ENCODE measurements around the gene SGF29. TPM values are rescaled to one million over a fixed set of nuclear protein-coding genes. Genes with fewer than 3 reads are reported as not detected.
"Not testable (repeated sequence)": the region's sequence is repeated elsewhere in the genome, so short reads cannot be mapped to it uniquely, and the experiment has no call there.

SGF29 gene
- polyA plus RNA-seq, 2 of the 4 experiments (the other 2 are of a cell fraction): 3.3 to 19.3 TPM

DNA sequence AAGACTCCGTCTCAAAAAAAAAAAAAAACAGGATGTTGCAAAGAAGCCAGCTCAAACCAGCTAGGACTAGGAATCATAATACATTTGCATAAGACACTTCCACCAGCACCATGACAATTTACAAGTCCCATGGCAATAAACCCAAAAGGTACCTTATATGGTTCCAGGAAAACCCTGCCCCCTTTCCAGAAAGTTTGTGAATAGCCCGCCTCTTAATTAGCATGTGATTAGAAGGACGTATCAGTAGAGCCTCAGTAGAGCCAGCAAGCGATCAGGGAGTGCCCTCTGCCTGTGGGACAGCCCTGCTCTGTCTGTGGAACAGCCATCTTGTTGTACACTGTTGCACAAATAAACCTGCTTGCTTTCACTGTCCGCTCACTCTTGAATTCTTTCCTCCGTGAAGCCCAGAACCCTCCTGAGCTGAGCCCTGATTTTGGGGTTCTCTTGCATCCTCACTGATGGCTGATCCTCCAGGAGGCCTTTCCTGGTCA, 29.0 kb upstream of the SGF29 start:
- POLR2A ChIA-PET: no interaction called here
- Histone ChIP-seq H3K4me2 (no peak overlapping the region), H3K4me1 (peaks cover 18% of the 10 kb centered on the region; the same call in 2 of the 3 replicates), H3K4me3 (no peak overlapping the region), H3K9me3 (no peaks in the 10 kb centered on the region), H3K27ac (no peak overlapping the region)
- ATAC-seq: peak; percentile 47 to 60; a peak in 3 of 6 replicates
- TF ChIP-seq POLR2A (IDR thresholded peaks at IDR 0.05; ENCODE audit: low read length) (no peak), CEBPB (IDR thresholded peaks at IDR 0.05) (no peak), ESRRA (IDR thresholded peaks at IDR 0.05; ENCODE audit: borderline replicate concordance, low read length) (no peak), RFX5 (IDR thresholded peaks at IDR 0.05) (no peak), HEYL (CRISPR knock-in tag; IDR thresholded peaks at IDR 0.05) (no peak), HOXB5 (CRISPR knock-in tag; IDR thresholded peaks at IDR 0.05) (no peak), EP300 (IDR thresholded peaks at IDR 0.05) (no peak)
- TF ChIP-seq, protein P1, sequence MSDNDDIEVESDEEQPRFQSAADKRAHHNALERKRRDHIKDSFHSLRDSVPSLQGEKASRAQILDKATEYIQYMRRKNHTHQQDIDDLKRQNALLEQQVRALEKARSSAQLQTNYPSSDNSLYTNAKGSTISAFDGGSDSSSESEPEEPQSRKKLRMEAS (IDR thresholded peaks at IDR 0.05): no peak
- TF ChIP-seq, protein P2, sequence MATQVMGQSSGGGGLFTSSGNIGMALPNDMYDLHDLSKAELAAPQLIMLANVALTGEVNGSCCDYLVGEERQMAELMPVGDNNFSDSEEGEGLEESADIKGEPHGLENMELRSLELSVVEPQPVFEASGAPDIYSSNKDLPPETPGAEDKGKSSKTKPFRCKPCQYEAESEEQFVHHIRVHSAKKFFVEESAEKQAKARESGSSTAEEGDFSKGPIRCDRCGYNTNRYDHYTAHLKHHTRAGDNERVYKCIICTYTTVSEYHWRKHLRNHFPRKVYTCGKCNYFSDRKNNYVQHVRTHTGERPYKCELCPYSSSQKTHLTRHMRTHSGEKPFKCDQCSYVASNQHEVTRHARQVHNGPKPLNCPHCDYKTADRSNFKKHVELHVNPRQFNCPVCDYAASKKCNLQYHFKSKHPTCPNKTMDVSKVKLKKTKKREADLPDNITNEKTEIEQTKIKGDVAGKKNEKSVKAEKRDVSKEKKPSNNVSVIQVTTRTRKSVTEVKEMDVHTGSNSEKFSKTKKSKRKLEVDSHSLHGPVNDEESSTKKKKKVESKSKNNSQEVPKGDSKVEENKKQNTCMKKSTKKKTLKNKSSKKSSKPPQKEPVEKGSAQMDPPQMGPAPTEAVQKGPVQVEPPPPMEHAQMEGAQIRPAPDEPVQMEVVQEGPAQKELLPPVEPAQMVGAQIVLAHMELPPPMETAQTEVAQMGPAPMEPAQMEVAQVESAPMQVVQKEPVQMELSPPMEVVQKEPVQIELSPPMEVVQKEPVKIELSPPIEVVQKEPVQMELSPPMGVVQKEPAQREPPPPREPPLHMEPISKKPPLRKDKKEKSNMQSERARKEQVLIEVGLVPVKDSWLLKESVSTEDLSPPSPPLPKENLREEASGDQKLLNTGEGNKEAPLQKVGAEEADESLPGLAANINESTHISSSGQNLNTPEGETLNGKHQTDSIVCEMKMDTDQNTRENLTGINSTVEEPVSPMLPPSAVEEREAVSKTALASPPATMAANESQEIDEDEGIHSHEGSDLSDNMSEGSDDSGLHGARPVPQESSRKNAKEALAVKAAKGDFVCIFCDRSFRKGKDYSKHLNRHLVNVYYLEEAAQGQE (IDR thresholded peaks at IDR 0.05): no peak
- no peak for FAIRE-seq
- CTCF ChIA-PET: interaction anchor here (1.6 kb wide), 1 partner anchor 10 kb away, joined by 4 read pairs; no protein-coding TSS in a partner anchor
- 84% methylated on average over 6 of the region's 6 CpGs for WGBS (ENCODE audit: missing lambda C conversion rate)
- DNase-seq (ENCODE audit: low read depth in 1 of 2, low spot score in 1 of 2): no peak

DNA sequence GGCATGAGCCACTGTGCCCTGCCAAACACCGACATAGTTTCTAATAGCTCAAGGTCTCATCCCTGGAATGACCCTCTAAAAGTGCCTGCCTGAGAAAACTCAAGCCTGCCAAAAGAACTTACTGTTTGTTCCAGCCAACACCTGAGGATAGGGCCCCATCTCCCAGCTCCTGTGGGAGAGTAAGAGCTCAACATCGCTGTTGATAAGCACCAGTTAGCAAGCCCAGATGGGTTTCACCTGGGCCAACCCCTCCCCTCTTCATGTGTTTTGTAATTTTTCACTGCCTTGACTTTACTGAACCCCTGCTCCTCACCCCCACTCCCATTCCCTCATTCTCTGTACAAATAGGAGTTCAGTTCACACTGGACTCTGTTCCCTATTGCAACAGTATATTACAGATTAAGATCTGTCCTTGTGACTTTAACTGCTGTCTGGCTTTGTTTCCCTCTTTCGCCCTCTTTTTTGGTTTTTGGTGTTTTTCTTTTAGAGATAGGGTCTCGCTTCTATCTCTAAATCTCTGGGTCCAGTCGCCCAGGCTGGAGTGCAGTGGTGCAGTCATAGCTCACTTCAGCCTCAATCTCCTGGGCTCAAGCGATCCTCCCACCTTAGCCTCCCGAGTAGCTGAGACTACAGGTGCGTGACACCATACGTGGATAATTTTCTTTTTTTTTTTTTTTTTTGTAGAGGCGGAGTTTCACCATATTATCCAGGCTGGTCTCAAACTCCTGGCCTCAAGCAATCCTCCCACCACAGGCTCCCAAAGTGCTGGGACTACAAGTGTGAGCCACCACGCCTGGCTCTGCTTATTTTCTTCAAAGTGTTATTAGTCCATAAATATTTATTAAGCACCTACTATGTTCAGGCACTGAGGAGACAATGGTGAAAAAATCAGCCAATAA, 27.3 kb upstream of the SGF29 start:
- ATAC-seq (peak in 1 of 2 experiments; percentile 20; a peak in 2 of 6 replicates), DNase-seq (ENCODE audit: low read depth in 1 of 2, low spot score in 1 of 2) (no peak), FAIRE-seq (no peak)
- ChIA-PET CTCF (interaction anchor here (1.0 to 1.3 kb wide), 3 partner anchors 8 to 93 kb away, joined by 3 to 4 read pairs (median 3); no protein-coding TSS in a partner anchor), POLR2A (no interaction called here)
- H3K27ac ChIP-seq: no peak overlapping the region; a peak in 1 of 6 replicates
- no peak overlapping the region for H3K4me3 ChIP-seq
- TF ChIP-seq CEBPB (IDR thresholded peaks at IDR 0.05) (no peak), SREBF2 (IDR thresholded peaks at IDR 0.05) (no peak)
- peaks cover 18% of the 10 kb centered on the region; the same call in 2 of the 3 replicates for H3K4me1 ChIP-seq
- no peaks in the 10 kb centered on the region for H3K9me3 ChIP-seq
- H3K4me2 ChIP-seq: no peak overlapping the region
- whole genome bisulfite sequencing (ENCODE audit: missing lambda C conversion rate): 86% methylated on average over 11 of the region's 11 CpGs

DNA sequence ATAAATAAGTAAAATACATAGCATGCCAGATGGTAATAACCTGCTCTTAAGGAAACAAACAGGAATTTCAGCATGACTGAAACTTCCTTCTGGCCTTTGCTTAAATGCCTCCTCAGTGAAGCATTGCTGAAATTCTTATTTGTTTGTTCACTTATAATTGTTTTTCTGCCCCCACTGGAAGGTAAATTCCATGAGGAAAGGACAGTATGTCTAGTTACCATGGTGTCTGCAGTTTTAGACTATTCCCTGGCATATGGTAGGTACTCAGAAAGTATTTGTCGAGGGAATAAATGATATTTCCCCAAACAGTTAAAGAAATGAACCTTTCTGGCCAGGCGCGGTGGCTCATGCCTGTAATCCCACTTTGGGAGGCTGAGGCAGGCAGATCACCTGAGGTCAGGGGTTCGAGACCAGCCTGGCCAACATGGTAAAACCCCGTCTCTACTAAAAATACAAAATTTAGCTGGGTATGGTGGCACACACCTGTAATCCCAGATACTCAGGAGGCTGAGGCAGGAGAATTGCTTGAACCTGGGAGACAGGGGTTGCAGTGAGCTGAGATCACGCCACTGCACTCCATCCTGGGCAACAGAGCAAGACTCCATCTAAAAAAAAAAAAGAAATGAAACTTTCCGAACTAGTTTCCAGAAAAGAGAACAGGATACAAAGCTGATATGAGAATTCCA, 26.5 kb upstream of the SGF29 start:
- not testable (repeated sequence) for DNase-seq (ENCODE audit: low read depth in 1 of 2, low spot score in 1 of 2)

DNA sequence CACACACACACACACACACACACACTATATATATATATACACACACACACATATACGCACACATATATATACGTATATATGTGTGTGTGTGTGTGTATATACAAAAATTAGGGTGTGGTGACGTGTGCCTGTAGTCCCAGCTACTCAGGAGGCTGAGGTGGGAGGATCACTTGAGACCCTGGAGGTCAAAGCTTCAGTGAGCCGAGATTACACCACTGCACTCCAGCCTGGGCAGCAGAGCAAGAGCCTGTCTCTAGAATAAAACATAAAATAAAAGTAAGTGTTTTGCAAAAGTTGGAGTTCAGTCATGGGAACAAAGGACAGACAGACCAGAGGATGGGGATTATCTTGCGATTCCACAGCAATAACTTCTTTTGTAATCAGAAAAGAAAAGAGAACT, 25.7 kb upstream of the SGF29 start:
- FAIRE-seq (no peak), ATAC-seq (no peak), DNase-seq (ENCODE audit: low read depth in 1 of 2, low spot score in 1 of 2) (no peak)
- ChIA-PET CTCF (interaction anchor here (0.6 kb wide), 1 partner anchor 35 kb away, joined by 3 read pairs; no protein-coding TSS in a partner anchor), POLR2A (no interaction called here)
- no peak overlapping the region for H3K4me3 ChIP-seq
- no peak overlapping the region; a peak in 1 of 6 replicates for H3K27ac ChIP-seq
- H3K4me1 ChIP-seq: peaks cover 22% of the 10 kb centered on the region; the same call in 2 of the 3 replicates
- no peaks in the 10 kb centered on the region for H3K9me3 ChIP-seq
- TF ChIP-seq ZNF302 (CRISPR knock-in tag; IDR thresholded peaks at IDR 0.05) (no peak), HDAC2 (IDR thresholded peaks at IDR 0.05) (no peak), FOSL2 (IDR thresholded peaks at IDR 0.05) (no peak), FOSL2 (CRISPR knock-in tag; IDR thresholded peaks at IDR 0.05) (no peak), POLR2A (IDR thresholded peaks at IDR 0.05; ENCODE audit: low read length) (no peak), EHF (CRISPR knock-in tag; IDR thresholded peaks at IDR 0.05) (no peak), EHMT2 (IDR thresholded peaks at IDR 0.05; ENCODE audit: low read depth) (no peak)
- 87% methylated on average over 5 of the region's 5 CpGs for WGBS (ENCODE audit: missing lambda C conversion rate)
- no peak overlapping the region for H3K4me2 ChIP-seq

More for the DNA sequence above, 26.5 kb upstream of the SGF29 start:
- H3K4me3 ChIP-seq, H3K4me2 ChIP-seq, H3K27ac ChIP-seq, ATAC-seq, H3K9me3 ChIP-seq, FAIRE-seq, POLR2A ChIA-PET: not testable (repeated sequence)
- peaks cover 18% of the 10 kb centered on the region; the same call in 2 of the 3 replicates for H3K4me1 ChIP-seq
- WGBS (ENCODE audit: missing lambda C conversion rate): 89% methylated on average over 7 of the region's 7 CpGs
- CTCF ChIA-PET: interaction anchor here (0.6 to 1.0 kb wide), 2 partner anchors 8 to 34 kb away, joined by 3 read pairs; no protein-coding TSS in a partner anchor

All from A549 (cell line).